Transverse colon (tissue), 4 donors: ENCODE data around the gene SUMF1. TPM values are rescaled to one million over a fixed set of nuclear protein-coding genes. Genes with fewer than 3 reads are reported as not detected.

ENCODE experiments used
- DNase-seq: peaks from one replicate; pipeline ENCODE4 v3.0.0-alpha.2; 2019
- H3K27ac ChIP-seq, 4 donors: fragments of 200-600 bp; sonication (generic); 2 replicates each; pipeline ENCODE4 v1.5.1; 2016 to 2018; ENCODE audit warnings: inconsistent platforms in 4 of 4
- H3K27me3 ChIP-seq: fragments of 200-600 bp; sonication (generic); 2 replicates; pipeline ENCODE4 v1.5.1; 2017; ENCODE audit warnings: inconsistent platforms
- H3K36me3 ChIP-seq, 4 donors: fragments of 200-600 bp; sonication (generic); 2 replicates each; pipeline ENCODE4 v1.5.1; 2017 to 2019; ENCODE audit warnings: inconsistent platforms in 4 of 4
- H3K4me1 ChIP-seq, 4 donors: fragments of 200-600 bp; sonication (generic); 2 replicates each; pipeline ENCODE4 v1.5.1; 2017 to 2020; ENCODE audit warnings: inconsistent platforms in 4 of 4
- H3K4me3 ChIP-seq, 4 donors: fragments of 200-600 bp; sonication (generic); 1 replicate in 1 of 4; 2 replicates in 3 of 4; pipeline versions ENCODE4 v1.5.1 to v1.6.1; 2017 to 2019; ENCODE audit warnings: inconsistent platforms in 4 of 4
- H3K9me3 ChIP-seq, 2 donors: fragments of 200-600 bp; sonication (generic); 2 replicates each; pipeline ENCODE4 v1.5.1; 2017 to 2019; ENCODE audit warnings: inconsistent platforms in 2 of 2
- CTCF ChIP-seq, 5 experiments: fragments of 200-600 bp in 3 of 5; fragments of 450-650 bp in 2 of 5; sonication (generic) in 3 of 5; IDR thresholded peaks; 1 replicate in 2 of 5; 2 replicates in 3 of 5; pipeline ENCODE4 v1.5.1; 2016 to 2017; ENCODE audit warnings: antibody characterized with exemption in 5 of 5, inconsistent platforms in 3 of 5, mild to moderate bottlenecking in 2 of 5, moderate library complexity in 1 of 5
- EP300 ChIP-seq: sonication (generic); formaldehyde crosslinking; IDR thresholded peaks from one replicate; pipeline ENCODE4 v1.6.1; 2017; ENCODE audit warnings: antibody characterized with exemption, low read depth
- POLR2A ChIP-seq: fragments of 450-650 bp; IDR thresholded peaks from one replicate; pipeline ENCODE4 v1.6.1; 2016; ENCODE audit warnings: antibody characterized with exemption, mild to moderate bottlenecking, moderate library complexity
- POLR2AphosphoS5 ChIP-seq, 3 donors: sonication (generic); formaldehyde crosslinking; IDR thresholded peaks; one replicate each; pipeline ENCODE4 v1.6.1; 2016; ENCODE audit warnings: antibody characterized with exemption in 3 of 3
- WGBS, 2 donors: methylation state at CpG; one replicate each; pipeline ENCODE4 v1.1.5; 2018; ENCODE audit warnings: low coverage in 1 of 2; 5-methylcytosine and 5-hydroxymethylcytosine counted together
- in situ Hi-C, 4 donors: fragments of 200-750 bp; cut with MboI; loops; one replicate each; pipeline versions ENCODE4 v1.15.0 to v1.15.1; 2017; ENCODE audit warnings: low sequenced_read_pairs in 3 of 4, low pct_ligation_motif_present in 1 of 4, low pct_unique_long_range_greater_than_20kb in 1 of 4
- intact Hi-C: fragments of 100-400 bp; cut with DNase I; formaldehyde crosslinking; loops from one replicate; pipeline ENCODE4 v1.15.1; 2023; ENCODE audit warnings: low total_unique reads
- total RNA-seq, 4 donors: library from RNA; depleted of rRNA; stranded (reverse); fragments of >200 nt; gene quantifications; one replicate each; pipeline ENCODE4 v1.1.0, GENCODE V29; 2016

The SUMF1 gene
- total RNA-seq, 4 donors from 2014 or later, result 25.1 to 70.5 (median 65.3) TPM

GRCh38 chr3:4407941-4408340, 59.1 kb downstream of the SUMF1 start:
- H3K4me3 ChIP-seq, result no peak overlapping the region
- 78 to 79% methylated on average over 2 of the region's 2 CpGs for WGBS, 2 donors
- peaks cover 0 to 7% (median 3%) of the 10 kb centered on the region in 4 donors for H3K4me1 ChIP-seq
- H3K36me3 ChIP-seq, result peaks cover 0 to 4% (median 0%) of the 10 kb centered on the region in 4 donors
- in situ Hi-C loops (no loop called here), intact Hi-C loops (no loop called here)
- no peak for TF ChIP-seq CTCF (IDR thresholded peaks at IDR 0.05)
- TF ChIP-seq POLR2A, result no peak
- TF ChIP-seq POLR2AphosphoS5 (IDR thresholded peaks at IDR 0.05), result no peak
- TF ChIP-seq EP300, result no peak
- no peak for DNase-seq
- no peaks in the 10 kb centered on the region for H3K27me3 ChIP-seq
- H3K9me3 ChIP-seq, result no peaks in the 10 kb centered on the region
- H3K27ac ChIP-seq, result no peak overlapping the region

- intact Hi-C loops, result no loop called here
Measured at GRCh38 chr3:4406746-4407568, 60.1 kb downstream of the SUMF1 start.

GRCh38 chr3:4404881-4405280, 62.2 kb downstream of the SUMF1 start:
- intact Hi-C loops, result no loop called here
- Histone ChIP-seq H3K4me1 (peaks cover 0 to 7% (median 3%) of the 10 kb centered on the region in 4 donors), H3K4me3 (no peak overlapping the region), H3K9me3 (no peaks in the 10 kb centered on the region), H3K27ac (no peak overlapping the region), H3K27me3 (no peaks in the 10 kb centered on the region), H3K36me3 (peaks cover 0 to 4% (median 1%) of the 10 kb centered on the region in 4 donors)
- no peak for DNase-seq
- in situ Hi-C loops, result no loop called here
- WGBS, 2 donors, result 93% methylated on average over 2 of the region's 2 CpGs; no CpG with 5 or more reads in 1 of the 2 donors
- TF ChIP-seq CTCF (IDR thresholded peaks at IDR 0.05) (no peak), EP300 (no peak), POLR2AphosphoS5 (IDR thresholded peaks at IDR 0.05) (no peak), POLR2A (no peak)

More at GRCh38 chr3:4406746-4407568, 60.1 kb downstream of the SUMF1 start:
- H3K9me3 ChIP-seq, result no peaks in the 10 kb centered on the region
- TF ChIP-seq EP300, result no peak
- no peak for TF ChIP-seq POLR2A
- TF ChIP-seq CTCF (IDR thresholded peaks at IDR 0.05), result no peak
- TF ChIP-seq POLR2AphosphoS5 (IDR thresholded peaks at IDR 0.05), result no peak
- no peaks in the 10 kb centered on the region for H3K27me3 ChIP-seq
- WGBS, 2 donors, result 31 to 46% methylated on average over 3 to 4 of the region's 4 CpGs
- H3K4me3 ChIP-seq, result no peak overlapping the region
- peaks cover 0 to 4% (median 1%) of the 10 kb centered on the region in 4 donors for H3K36me3 ChIP-seq
- peaks cover 0 to 7% (median 3%) of the 10 kb centered on the region in 4 donors for H3K4me1 ChIP-seq
- in situ Hi-C loops, result no loop called here
- H3K27ac ChIP-seq, result no peak overlapping the region
- no peak for DNase-seq

- WGBS, 2 donors, result 86% methylated on average over 4 of the region's 4 CpGs; no CpG with 5 or more reads in 1 of the 2 donors
- H3K4me3 ChIP-seq, result no peak overlapping the region
- TF ChIP-seq POLR2AphosphoS5 (IDR thresholded peaks at IDR 0.05) (no peak), CTCF (IDR thresholded peaks at IDR 0.05) (no peak), POLR2A (no peak), EP300 (no peak)
- H3K36me3 ChIP-seq, result peaks cover 0 to 4% (median 1%) of the 10 kb centered on the region in 4 donors
- in situ Hi-C loops (no loop called here), intact Hi-C loops (no loop called here)
- no peaks in the 10 kb centered on the region for H3K4me1 ChIP-seq
- no peaks in the 10 kb centered on the region for H3K9me3 ChIP-seq
- H3K27me3 ChIP-seq, result no peaks in the 10 kb centered on the region
- DNase-seq, result no peak
- H3K27ac ChIP-seq, result no peak overlapping the region
Measured at GRCh38 chr3:4401441-4401840, 65.6 kb downstream of the SUMF1 start.
